Fibroblast of mammary gland (primary cell): ENCODE data around the gene TLCD3A.
A peak's percentile ranks its signal among the peaks of the same experiment; 100 is the strongest.

Experiments used
- DNase-seq: peaks from one replicate; pipeline ENCODE4 v3.0.0-alpha.2; 2010; ENCODE audit warnings: low read depth
- H3K4me3 ChIP-seq: 2 replicates; pipeline ENCODE4 v1.5.1; 2011; ENCODE audit warnings: low read depth, mild to moderate bottlenecking, low read length, moderate library complexity; ENCODE audit not compliant: control insufficient read depth
- CTCF ChIP-seq: conservative IDR thresholded peaks from 2 replicates; pipeline ENCODE4 v1.5.1; 2011; ENCODE audit warnings: low read depth, low read length, inconsistent platforms; ENCODE audit not compliant: control insufficient read depth, insufficient read depth

Gene TLCD3A

GRCh38 chr17:728911-729310 is 3.5 kb upstream of the TLCD3A start:
- no peak for TF ChIP-seq CTCF
- H3K4me3 ChIP-seq, result no peak overlapping the region
- no peak for DNase-seq

- no peak for TF ChIP-seq CTCF
Observed at GRCh38 chr17:731644-732066, 741 bp upstream of the TLCD3A start.

DNA sequence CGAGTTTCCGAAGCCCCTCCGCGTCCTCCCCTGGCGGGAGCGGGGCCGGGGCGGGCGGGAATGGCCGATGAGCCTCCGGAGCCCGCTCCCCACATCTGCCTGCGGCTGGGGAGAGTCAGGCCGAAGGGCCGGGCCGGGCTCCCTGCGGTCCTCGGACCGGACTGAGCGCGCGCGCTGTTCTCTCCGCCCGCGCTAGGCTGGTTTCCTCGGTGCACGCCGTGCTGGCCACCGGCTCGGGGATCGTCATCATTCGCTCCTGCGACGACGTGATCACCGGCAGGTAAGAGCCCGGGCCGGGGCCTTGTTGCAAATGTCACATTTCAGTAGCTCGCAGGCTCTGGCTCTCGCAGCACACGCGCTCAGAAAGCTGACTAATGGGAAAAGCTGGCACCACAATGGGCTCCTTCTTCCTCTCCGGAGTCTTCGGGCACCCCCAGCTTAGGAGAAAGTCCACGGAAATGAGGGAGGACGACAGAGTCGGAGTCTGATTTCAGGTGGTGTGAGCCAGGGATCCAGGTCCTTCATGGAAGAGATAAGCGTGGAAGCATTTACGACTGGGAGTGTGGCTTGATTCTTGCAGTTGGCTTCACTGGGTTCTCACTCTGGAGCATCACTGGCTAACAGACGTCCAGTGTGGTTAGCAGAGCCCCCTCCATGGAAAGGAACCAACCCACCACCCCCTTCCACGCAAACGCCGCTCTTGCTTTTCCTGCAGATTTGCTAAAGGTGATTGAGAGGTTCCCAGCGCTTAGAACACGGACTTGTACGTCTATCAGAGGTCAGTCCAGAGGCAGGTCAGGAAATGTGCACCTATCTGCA is 715 bp downstream of the TLCD3A start:
- TF ChIP-seq CTCF, result no peak
- H3K4me3 ChIP-seq, result peak overlapping the region; percentile 76
- DNase-seq, result peak; percentile 44

More at GRCh38 chr17:731644-732066, 741 bp upstream of the TLCD3A start:
- no peak for DNase-seq
- H3K4me3 ChIP-seq, result peak overlapping the region; percentile 68

- no peak for DNase-seq
- TF ChIP-seq CTCF, result no peak
- peak overlapping the region; percentile 76 for H3K4me3 ChIP-seq
Observed at GRCh38 chr17:733743-734142, 1.3 kb downstream of the TLCD3A start.

- TF ChIP-seq CTCF, result no peak
- H3K4me3 ChIP-seq, result no peak overlapping the region
- DNase-seq, result no peak
Observed at GRCh38 chr17:737561-738113, 5.2 kb downstream of the TLCD3A start.

DNA sequence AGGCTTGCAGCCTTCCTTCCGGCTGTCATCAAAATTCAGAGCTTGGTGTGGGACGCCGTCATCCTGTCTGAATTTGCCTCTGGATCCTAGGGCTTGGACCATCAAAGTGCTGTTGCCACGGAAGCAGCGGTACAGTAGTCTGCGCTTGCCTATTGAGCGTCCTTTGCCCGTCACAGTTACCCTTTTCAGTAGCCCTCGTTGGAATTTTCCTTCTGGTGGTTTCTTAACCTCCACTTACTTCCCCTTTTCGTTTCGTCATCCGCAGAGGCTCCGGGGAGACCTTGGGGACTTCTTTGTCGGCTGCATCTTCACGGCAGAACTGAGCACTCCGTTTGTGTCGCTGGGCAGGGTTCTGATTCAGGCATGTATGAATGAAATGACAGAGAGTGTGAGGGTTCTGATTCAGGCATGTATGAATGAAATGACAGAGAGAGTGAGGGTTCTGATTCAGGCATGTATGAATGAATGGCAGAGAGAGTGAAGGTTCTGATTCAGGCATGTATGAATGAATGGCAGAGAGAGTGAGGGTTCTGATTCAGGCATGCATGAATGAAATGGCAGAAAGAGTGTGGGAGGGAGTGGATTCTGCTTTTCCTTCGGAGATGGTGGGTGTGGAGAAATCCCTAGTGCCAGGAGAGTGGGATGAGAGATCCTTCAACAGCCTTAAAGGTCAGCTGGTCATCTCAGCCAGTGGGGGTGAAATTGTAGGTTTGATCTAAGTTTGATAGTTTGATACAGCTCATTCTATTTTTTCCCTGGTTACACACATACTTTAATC is 8.0 kb downstream of the TLCD3A start:
- H3K4me3 ChIP-seq, result no peak overlapping the region
- no peak for TF ChIP-seq CTCF
- DNase-seq, result no peak
